ENCODE measurements around the gene OPTC.

DNA sequence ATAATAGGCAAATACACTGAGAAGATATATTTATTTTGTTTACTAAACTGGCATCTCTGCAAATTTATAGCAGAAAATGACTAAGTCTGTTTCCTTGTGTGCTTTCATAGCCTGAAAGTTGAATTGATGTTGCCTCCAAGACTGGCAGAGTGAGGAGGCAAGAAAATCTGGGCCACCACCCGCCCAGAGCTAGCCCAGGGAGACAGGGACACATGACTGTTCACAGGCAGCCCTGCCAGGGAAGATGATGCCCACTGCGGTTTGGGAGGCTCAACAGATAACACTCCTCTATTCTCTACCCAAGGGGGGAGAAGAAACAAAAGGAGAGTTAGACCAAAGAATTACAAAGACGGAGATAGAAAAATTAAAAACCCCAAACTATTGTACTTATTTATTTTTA, 37.1 kb downstream of the OPTC start:
- TF ChIP-seq, protein P1, sequence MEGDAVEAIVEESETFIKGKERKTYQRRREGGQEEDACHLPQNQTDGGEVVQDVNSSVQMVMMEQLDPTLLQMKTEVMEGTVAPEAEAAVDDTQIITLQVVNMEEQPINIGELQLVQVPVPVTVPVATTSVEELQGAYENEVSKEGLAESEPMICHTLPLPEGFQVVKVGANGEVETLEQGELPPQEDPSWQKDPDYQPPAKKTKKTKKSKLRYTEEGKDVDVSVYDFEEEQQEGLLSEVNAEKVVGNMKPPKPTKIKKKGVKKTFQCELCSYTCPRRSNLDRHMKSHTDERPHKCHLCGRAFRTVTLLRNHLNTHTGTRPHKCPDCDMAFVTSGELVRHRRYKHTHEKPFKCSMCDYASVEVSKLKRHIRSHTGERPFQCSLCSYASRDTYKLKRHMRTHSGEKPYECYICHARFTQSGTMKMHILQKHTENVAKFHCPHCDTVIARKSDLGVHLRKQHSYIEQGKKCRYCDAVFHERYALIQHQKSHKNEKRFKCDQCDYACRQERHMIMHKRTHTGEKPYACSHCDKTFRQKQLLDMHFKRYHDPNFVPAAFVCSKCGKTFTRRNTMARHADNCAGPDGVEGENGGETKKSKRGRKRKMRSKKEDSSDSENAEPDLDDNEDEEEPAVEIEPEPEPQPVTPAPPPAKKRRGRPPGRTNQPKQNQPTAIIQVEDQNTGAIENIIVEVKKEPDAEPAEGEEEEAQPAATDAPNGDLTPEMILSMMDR (IDR thresholded peaks at IDR 0.05): no peak
- TF ChIP-seq POLR2A (IDR thresholded peaks at IDR 0.05) (no peak), POLR2AphosphoS5 (IDR thresholded peaks at IDR 0.05) (no peak)

All from sigmoid colon (tissue), 4 donors.